RCC 7860 (cell line): Measurements from ENCODE around the gene KREMEN1.

ENCODE experiments used
- DNase-seq: peaks from one replicate; pipeline ENCODE4 v3.0.0-alpha.2; 2015; ENCODE audit warnings: low spot score
- FAIRE-seq: peaks from 2 replicates; lab custom pipeline; 2012; peaks lifted over from hg19 to GRCh38; lab: Jason Lieb, UNC

Gene KREMEN1

GRCh38 chr22:29171721-29172120 is 98.9 kb downstream of the KREMEN1 start:
- FAIRE-seq, result no peak
- DNase-seq, result no peak

GRCh38 chr22:29172216-29172615 is 99.4 kb downstream of the KREMEN1 start:
- DNase-seq (no peak), FAIRE-seq (no peak)

DNA sequence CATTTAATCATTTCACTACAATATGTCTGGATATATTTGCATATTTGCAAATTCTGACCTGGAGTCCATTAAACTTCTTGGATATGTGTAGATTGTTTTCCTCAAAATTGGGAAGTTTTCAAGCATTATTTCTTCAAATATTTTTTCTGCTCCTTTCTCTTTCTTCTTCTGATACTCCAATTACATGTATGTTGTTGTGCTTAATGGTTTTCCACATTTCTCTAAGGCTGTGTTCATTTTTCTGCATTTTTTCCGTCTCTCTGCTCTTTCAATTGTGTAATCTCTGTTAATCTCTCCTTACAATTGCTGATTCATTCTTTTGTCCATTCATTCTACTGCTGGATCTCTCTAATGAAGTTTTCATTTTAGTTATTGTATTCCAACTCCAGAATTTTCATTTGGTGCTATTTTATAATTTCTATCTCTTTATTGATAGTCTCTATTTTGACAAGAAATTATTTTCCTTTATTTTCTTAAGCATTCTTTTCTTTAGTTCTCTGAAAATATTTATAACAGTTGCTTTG is 102.5 kb downstream of the KREMEN1 start:
- FAIRE-seq, result no peak
- no peak for DNase-seq

DNA sequence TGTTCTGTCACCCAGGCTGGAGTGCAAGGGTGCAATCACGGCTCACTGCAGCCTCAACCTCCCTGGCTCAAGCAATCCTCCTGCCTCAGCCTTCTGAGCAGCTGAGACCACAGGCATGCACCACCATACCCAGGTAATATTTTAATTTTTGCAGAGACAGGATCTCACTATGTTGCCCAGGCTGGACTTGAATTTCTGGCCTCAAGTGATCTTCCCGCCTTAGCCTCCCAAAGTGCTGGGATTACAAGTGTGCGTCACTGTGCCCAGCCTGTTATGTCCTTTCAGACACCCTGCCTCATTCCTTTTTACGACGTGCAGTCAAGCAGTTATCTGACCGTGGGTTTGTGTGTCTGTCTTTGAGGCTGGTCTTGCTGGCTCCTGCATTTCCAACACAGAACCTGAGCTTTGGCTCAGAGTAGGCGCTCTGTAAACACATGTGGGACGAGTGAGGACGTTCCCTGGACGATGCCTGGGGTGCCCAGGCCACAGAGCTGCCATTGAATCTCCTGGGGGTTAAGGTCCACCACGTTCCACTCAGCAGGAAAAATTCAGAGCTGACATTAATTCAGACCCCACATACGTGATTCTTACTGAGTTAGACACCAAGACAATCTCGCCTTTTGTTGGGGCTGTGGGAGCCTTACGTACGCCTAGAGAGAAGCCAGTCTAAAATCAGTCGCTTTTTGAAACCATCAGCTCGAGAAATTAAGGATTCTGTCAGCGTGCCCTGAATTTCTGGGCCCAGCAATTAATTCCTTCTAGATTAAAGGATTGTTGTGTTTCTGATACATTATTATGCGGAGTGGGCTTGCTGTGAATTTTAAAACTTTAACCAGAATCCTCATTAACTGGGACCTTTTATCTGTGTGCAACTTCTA is 111.4 kb downstream of the KREMEN1 start:
- FAIRE-seq, result no peak
- no peak for DNase-seq

GRCh38 chr22:29184849-29185490 is 112.1 kb downstream of the KREMEN1 start:
- DNase-seq (no peak), FAIRE-seq (no peak)

DNA sequence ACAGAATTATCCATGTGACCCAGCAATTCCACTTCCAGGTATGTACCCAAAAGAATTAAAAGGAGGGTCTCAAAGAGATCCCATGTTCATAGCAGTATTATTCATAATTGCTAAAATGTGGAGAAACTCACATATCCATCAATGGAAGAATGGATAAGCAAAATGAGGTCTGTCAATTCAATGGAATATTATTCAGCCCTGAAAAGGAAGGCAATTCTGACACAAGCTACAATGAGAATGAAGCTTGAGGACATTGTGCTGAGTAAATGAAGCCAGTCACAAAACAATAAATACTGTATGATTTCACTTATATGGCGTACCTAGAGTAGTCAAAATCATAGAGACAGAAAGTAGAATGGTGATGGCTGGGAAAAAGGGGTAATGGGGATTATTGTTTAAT is 113.5 kb downstream of the KREMEN1 start:
- no peak for DNase-seq
- FAIRE-seq, result no peak

DNA sequence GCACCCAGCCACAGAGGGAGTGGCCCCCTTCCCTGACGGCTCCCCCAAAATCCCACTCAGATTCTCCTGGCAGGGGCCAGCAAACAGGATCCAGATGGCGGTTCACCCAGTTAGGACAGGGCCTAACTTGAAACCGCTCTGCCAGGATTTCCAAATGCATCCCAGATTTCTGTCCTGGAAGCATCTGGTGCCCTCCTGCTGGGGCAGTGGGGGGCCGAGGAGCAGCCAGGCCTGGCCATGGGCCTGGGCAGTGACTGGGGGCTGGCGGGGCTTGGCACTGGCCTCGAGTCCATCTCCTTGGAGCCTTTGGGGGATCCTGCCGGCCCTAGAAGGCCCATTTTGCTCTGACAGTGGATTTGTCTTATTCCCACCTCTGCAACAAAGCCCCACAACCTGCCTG is 115.0 kb downstream of the KREMEN1 start:
- DNase-seq (no peak), FAIRE-seq (no peak)

DNA sequence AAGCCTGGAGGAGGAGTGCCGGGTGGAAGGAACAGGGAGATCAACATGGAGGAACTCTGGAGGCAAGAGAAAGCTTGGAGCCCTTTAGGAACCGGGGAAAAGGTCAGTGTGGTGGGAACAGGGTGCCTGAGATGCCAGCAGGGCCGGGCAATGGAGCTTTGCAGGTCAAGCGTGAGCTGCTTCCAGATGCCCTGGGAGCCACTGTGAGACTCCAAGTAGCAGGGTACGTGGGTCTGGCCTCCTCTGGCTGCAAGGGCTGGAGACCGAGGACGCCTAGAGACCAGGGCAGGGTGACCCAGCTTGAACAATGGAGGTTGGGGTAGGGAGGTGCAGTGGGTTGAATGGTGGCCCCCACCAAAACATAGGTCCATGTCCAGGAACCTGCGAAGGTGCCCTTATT is 117.2 kb downstream of the KREMEN1 start:
- DNase-seq, result no peak
- FAIRE-seq, result no peak

DNA sequence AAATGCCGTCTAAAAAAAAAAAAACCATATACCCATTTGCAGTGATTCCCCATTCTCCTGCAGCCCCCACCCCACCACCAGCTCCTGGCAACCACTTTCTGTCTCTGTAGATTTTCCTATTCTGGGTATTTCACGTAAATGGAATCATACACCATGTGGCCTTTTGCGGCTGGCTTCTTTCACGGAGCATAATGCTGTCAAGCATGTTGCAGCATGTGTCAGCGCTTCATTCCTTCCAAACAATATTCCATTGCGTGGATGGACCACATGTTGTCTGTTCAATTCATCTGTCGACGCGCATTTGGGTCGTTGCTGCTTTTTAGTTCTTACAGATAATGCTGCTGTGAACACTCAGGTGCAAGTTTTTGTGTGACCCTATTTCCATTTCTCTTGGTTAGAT is 118.1 kb downstream of the KREMEN1 start:
- DNase-seq (no peak), FAIRE-seq (no peak)

DNA sequence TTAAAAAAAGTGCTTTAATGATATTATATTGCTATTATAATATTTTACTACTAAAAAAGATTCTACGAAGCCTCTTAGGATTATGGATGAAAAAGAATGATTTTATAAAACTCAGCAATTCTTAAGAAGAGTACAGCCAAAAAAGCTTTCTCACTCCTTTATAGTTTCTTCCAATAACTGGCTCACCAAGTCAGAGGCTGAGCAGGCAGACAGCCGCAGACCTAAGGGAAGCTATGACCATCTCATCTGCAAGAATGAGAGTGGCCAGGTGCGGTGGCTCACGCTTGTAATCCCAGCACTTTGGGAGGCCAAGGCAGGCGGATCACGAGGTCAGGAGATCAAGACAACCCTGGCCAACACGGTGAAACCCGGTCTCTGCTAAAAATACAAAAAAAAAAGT is 120.2 kb downstream of the KREMEN1 start:
- no peak for FAIRE-seq
- DNase-seq, result no peak

DNA sequence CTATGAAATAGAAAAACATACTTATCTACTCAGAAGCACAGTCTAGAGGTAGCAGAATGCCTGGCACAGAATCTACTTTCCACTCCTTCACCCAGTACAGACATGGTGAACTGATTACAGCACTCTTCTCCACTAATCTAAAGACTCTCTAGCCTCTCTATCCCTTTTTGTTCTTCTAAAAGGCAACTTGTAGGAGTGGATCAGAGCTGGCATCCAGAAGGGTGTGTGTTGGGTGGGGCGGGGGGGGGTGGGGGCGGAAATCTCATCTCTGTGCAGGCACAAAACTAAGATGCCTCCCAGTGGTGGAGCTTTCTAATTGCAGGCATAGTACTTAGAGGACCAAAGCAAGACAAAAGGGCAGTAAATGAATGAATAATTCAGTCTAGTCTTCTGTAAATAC is 121.3 kb downstream of the KREMEN1 start:
- peak; percentile 8 for DNase-seq
- no peak for FAIRE-seq

DNA sequence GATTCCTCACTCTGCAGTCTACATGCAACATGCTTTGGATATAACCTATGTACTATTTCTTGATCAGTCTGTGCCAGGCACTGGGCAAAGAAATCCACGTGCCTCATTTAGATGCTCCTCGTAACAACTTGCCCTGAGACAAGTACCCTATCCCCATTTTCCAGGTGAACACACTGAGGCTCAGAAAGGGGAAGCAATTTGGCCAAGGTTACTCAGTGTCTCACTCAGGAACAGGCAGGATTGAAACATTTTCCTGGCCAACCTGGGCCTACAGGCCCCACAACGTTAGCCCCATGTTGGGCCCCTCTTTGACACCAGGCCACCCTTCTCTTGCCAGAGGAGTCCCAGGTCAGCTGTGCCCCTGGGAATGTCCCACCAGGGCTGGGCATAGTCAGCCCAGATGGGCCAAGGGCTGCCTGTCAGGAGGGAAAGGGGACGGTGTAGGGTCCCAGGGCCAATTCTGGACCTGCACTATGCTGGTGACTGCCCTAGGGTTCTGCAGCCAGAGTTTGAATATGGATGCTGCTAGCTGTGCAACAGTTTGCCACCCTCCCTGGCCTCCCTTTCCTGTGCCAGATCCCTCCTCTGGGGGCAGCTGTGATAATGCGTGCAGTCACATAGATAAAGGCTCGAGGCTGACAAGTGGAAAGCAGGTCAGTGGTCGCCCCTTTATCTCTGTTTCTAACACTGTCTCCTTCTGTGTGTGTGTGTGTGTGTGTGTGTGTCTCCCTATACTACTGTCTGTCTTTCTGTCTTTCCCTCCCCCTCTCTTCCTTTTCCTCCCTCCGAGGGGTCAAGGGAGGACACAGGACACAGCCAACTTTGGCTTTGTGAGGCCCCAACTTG is 122.5 kb downstream of the KREMEN1 start:
- FAIRE-seq (no peak), DNase-seq (no peak)

- FAIRE-seq, result no peak
- no peak for DNase-seq
Observed at GRCh38 chr22:29195964-29196666, 123.3 kb downstream of the KREMEN1 start.

DNA sequence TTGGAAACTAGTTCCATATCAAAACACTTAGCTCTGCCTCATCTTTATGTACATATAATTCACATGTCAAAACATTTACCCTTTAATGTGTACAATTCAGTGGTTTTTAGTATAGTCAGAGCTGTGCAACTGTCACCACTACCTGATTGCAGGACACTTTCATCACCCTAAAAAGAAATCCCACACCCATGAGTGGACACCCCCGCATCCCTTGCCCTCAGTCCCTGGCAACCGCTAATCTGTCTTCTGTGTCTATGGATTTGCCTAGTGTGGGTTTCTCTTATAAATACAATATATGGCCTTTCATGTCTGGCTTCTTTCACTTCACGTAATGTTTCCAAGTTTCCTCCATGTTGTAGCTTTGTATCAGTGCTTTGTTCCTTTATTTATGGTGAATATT is 124.3 kb downstream of the KREMEN1 start:
- FAIRE-seq, result no peak
- DNase-seq, result no peak

DNA sequence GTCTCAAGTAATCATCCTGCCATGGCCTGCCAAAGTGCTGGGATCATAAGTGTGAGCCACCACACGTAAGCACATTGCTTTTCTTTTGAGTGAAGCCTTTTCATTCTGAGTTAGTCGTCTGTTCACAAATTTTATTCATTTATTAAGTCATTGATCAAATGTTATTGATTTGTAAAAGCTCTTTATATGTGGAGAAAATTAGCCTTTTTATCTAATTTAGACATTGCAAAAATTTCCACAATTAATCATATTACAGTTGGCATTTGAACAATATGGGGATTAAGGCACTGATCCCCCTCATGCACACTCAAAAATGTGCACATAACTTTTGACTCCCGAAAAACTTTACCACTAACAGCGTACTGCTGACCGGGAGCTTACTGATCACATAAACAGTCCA is 125.4 kb downstream of the KREMEN1 start:
- FAIRE-seq, result no peak
- no peak for DNase-seq

DNA sequence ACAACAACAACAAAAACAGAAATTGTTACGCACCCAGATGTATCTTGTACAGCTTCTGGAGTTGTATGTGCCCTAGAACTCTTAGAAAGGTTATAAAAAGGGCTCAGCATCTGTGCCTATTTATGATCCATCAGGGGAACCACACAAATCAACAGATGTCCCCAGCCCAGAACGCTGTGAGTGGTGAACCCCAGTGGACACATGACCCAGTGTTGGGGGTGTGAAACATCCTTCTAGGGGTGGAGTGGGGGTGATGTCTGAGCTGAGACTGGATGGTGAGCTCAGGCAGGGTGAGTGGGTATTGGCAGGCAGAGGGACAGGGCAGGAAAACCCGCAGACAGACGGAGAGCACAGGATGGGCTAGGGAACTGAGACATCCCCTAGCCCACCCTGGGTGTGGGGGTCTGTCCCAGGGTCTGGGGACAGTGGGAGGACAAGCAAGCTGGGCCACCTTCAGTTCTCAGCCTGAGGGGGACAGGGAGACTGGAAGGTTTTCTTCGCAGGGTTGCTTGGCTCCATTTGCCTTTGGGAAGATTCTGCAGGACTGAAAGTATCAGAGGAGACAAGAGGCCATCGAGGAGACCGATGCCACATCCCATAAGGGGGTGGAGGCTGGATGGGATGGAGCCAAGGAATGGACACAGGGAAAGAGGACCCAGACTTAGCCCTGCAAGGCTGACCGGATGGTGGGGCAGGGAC is 127.0 kb downstream of the KREMEN1 start:
- FAIRE-seq (no peak), DNase-seq (no peak)

DNA sequence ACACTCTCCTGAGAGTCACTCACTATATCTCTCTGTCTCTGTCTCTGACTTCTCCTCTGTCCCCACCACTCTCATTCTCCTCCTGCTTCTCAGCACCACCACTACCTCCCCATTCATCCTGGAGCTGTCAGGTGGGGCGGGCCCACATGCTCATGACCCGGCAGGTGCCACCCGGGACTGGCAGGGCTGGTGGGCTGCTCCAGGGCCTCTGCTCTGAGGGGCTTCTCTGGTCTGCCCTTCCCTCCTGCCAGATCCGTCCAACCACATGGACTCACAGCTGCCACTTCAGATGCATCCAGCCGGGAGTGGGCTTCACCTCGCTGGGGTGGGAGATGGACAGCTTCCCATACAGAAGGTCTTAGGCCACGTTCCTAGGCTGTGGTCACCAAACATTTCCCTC is 128.1 kb downstream of the KREMEN1 start:
- no peak for DNase-seq
- FAIRE-seq, result no peak

GRCh38 chr22:29201782-29202181 is 128.9 kb downstream of the KREMEN1 start:
- DNase-seq (no peak), FAIRE-seq (no peak)

DNA sequence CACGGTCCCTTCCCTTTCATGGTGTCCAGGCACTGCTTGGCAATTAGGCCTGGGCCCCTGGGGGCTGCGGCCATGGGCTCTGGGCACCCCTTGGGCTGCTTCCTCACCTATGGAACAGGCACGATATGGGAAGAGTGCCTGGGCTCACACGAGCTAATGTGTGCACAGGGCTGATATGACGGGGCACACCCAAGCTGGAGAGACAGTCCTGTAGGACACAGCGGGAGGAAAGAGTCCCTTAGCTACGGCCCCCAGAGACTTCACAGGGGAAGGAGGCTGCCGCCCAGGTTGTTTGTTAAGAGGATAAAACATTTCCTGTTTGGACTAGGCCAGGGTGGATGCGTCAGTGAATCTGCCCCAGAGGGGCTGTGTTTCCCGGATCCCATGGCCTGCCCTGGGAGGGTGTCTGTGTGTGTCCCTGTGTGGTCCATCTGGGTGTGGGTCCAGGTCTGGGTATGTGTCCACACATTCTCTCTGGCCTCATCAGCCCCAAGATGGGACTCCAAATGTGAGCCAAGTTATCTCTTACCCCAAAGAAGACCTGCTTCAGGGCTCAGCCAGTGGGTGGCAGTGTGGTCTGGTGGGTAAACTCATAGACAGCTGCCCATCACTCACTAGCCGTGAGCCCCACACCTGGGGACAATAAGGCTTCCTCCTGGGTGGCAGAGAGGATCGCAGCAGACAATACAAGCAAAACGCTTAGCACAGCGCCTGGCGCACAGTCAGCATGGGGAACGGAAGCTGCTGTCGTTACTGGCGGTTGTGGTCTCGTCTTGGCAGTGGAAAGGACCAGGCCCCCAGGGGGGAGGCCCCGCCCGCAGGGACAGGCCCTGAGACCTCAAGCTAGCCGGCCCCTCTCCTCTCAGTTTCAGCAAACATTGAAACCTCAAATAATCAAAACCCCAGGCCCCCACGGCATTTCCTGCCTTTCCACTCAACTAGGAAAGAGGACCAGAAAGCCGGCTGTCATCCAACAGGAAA is 129.7 kb downstream of the KREMEN1 start:
- DNase-seq (no peak), FAIRE-seq (no peak)
